ENCODE data around the gene DOCK1.

Gene DOCK1

GRCh38 chr10:127129104-127129503 is 223.9 kb downstream of the DOCK1 start:
- in situ Hi-C loops (cut with MboI; ENCODE audit: low sequenced_read_pairs), result no loop called here

- in situ Hi-C loops (cut with MboI; ENCODE audit: low sequenced_read_pairs), result no loop called here
Observed at GRCh38 chr10:127132451-127132850, 227.2 kb downstream of the DOCK1 start.

DNA sequence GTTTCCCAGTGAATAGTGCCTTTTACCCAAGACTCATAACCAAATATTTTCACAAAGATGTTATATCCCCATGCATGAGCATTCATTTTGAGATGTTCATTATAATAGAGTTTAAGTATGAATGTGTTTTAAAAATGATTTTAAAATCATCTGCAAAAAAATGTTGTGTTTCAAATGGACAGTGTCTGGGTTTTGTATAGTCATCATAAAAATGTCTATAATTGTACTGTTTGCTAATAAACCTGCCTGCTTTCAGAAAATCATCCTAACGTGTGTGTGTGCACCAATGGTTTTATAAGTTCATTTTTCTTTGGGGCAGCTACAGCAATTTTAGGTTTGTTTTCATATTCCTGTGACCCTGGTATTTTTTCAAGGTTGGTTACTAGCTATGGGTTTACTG is 228.0 kb downstream of the DOCK1 start:
- in situ Hi-C loops (cut with MboI; ENCODE audit: low sequenced_read_pairs), result no loop called here

DNA sequence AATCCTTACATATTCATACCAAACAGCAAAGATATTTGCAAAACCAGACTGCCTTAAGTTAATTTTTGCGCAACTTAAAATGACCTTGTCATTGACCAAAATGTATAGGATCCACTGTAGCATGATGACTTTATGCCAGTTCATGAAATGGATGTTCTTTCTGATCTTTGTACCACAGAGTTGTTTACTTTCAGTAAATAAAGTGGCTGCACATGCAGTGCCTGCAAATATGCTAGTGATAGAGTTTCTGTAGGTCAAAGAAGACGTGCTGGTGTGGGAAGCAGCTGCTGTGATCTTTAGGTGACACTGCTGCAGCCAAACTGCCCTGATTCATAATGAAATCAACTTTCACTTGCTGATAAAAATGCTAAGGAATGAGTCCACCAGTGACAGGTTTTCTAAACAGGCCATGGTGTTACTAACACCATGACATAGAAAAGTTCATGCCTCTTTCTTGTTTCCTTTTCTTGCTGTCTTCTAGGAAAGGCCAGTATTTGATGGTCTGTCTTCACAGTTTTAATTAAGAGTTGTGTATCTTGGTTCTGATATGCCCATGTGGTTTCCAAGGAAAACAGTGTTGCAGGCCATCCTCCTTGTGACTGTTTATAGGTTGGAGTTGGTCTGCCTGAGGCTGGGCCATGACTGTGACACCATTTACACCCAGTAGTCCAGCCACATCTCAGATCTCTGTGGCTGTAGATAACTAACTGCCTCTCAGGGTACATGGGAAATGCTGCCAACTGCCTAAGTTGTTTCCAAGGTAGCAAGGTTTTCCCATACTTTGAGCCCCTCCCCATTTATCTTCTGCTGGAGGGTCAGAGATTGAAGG is 228.7 kb downstream of the DOCK1 start:
- in situ Hi-C loops (cut with MboI; ENCODE audit: low sequenced_read_pairs), result no loop called here

DNA sequence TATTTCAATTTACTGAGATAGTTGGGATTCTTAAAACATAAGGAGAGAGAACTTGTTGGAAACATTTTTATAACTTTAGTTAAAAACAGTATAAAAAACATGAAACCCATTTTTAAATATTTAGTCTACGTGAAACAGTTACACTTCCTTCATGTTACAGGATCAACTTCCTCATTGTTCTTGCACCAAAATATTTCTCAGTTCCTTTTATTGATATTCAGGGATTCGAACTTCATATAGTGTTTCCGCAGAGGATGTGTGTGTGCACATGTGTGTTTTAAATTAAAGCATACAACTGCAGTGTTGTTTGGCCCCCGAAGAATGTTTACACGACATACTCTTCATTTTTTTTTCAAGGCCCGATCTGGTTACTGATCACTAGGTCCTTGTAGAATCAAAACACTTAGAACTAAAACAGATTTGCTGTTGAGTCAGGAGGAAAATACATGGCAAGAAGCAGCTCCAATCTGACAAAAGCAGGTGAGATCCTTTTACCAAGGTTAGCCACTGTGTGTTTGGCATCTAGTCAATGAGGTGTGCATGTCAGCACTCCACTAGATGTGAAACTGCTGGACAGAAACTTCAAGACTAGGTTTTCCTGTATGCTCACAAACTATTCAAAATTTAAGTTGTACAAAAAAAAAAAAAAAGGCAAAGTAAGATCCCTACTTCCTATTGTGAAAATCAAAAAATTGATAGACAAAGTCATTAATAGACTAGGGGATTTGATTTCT is 230.8 kb downstream of the DOCK1 start:
- in situ Hi-C loops (cut with MboI; ENCODE audit: low sequenced_read_pairs), result no loop called here

DNA sequence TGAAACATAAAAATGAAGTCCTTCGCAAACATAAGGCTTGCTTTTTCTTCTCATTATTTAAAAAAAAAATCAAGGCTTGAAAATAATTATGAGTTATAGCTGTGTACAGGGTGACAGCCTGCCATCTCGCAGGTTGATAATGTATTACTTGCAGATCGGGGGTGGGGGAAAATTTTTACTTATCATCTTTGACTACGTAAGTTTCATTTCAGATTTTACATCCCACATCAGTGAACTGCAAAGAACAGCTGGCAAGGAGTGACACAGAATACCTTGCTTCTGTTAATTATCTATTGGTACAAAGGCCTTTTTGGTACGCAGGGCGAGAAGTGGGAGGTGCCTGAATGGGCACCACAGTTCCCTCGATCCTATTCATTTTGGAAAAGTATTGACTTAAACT is 232.2 kb downstream of the DOCK1 start:
- in situ Hi-C loops (cut with MboI; ENCODE audit: low sequenced_read_pairs), result no loop called here

GRCh38 chr10:127142136-127142535 is 236.9 kb downstream of the DOCK1 start:
- in situ Hi-C loops (cut with MboI; ENCODE audit: low sequenced_read_pairs), result no loop called here

DNA sequence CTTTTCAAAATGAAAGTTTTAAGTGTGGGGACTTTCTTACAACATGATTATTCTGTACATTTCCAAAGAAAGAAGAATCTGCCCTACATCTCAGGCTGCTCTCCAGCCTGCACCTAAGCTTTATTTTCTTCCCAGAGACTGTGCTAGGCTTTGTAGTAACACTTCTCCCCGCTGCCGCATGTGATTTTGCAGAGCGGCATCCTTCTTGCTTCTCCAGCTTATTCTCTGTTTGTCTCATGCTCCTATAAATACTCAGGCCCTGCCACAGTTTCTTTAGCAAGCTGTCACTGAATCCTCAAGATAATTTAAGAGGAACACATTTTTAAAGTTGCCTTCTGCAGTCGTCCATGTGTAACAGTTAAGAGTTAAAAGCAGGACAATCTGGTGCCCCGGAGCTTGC is 237.6 kb downstream of the DOCK1 start:
- in situ Hi-C loops (cut with MboI; ENCODE audit: low sequenced_read_pairs), result no loop called here

GRCh38 chr10:127145173-127145572 is 239.9 kb downstream of the DOCK1 start:
- in situ Hi-C loops (cut with MboI; ENCODE audit: low sequenced_read_pairs), result no loop called here

- in situ Hi-C loops (cut with MboI; ENCODE audit: low sequenced_read_pairs), result no loop called here
Observed at GRCh38 chr10:127146661-127147060, 241.4 kb downstream of the DOCK1 start.

GRCh38 chr10:127148066-127148932 is 243.1 kb downstream of the DOCK1 start:
- in situ Hi-C loops (cut with MboI; ENCODE audit: low sequenced_read_pairs), result no loop called here

- in situ Hi-C loops (cut with MboI; ENCODE audit: low sequenced_read_pairs), result no loop called here
Observed at GRCh38 chr10:127148933-127149220, 243.6 kb downstream of the DOCK1 start.

DNA sequence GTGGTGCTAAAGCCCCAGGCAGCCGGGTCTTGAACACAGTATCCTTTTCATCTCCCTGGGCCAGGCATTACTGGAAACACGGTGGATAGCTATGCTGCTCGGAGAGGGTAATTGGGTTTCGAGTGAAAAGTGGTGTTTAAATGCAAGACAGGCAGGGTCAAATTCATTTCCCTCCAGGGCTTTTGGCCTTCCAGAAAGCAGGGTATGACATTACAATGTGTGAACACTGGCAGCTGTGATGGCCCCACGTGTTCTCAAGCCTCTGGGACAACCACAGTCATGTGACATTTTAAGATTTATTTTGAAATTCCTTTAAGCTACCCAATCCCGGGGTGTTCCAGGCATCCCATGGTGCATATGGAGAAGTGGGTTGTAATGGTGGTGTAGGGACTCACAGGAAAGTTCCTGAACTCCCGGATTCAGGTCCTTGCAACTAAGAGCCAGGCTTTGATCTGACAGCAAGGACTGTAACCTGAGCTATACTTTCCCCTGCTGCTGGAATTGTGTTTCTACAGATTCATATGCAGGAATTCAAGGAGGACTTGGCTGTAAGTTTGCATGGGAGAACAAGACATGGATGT is 244.4 kb downstream of the DOCK1 start:
- in situ Hi-C loops (cut with MboI; ENCODE audit: low sequenced_read_pairs), result no loop called here

DNA sequence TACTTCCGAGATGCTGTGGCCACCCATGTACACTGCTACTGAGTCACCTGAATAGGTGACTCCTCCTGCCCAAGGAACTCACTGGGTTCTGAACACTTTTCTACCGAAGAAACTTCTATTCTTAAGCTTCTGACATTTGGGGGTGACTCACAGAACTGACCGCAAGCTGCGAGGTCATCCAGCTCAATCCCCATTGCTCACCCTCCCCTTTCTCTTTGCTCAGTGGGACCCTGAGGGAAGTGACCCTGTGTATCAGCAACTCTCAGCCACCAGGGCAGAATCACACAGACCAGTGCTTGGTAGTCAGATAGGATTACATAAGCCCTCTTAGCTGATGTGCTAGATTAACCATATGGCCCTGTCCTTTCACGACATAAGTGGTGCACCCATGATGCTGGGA is 244.9 kb downstream of the DOCK1 start:
- in situ Hi-C loops (cut with MboI; ENCODE audit: low sequenced_read_pairs), result no loop called here

GRCh38 chr10:127151541-127151940 is 246.3 kb downstream of the DOCK1 start:
- in situ Hi-C loops (cut with MboI; ENCODE audit: low sequenced_read_pairs), result no loop called here

DNA sequence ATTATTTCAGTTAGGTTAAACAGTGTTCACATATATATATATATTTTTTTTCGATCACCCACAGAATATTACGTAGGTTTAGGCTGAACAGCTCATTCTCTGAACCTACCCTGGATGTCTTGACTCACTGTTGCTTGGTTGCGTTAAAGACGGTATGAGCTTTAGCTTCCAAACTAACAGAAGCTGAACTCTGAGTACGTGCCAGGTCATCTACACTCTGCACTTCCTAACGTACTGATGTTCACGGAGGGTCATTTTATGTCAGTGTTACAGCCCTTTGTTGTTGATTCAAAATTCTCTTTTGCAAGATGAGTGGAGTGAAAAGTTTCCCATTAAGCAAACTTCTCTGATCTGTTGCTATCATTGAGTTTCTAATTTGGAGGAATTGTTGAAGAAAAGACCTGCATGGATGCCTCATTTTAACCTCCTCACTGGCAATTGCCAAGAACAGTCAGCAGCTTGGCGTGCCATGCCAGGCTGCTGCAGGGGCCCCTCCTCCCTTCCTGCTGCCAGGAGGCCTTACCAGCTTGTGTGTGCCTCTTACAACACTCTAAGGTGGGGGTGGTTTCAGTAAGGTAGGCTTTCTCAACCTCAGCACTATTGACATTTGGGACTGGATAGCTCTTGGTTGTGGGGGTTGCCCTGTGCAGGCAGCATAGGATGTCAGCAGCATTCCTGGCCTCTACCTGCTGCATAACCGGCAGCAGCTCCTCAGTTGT is 246.9 kb downstream of the DOCK1 start:
- in situ Hi-C loops (cut with MboI; ENCODE audit: low sequenced_read_pairs), result no loop called here

DNA sequence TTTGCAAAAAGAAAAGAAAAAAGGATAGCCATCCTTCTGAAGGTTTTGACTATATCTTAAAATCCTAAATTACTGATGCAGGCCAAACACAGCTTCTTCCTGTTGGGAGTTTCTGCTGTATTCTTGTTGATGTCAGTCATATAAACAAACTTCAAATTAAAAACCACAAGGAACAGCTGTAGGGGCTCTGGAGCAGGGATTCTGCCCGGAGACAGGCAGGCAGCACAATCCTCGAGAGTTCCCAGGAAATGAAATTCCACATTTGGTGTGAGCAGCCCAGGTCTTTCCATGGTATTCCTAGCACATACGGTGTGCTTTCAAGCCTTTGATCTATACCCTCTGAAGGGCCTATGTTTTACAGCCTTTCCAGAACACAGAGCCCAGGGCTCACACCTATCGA is 248.0 kb downstream of the DOCK1 start:
- in situ Hi-C loops (cut with MboI; ENCODE audit: low sequenced_read_pairs), result no loop called here

- in situ Hi-C loops (cut with MboI; ENCODE audit: low sequenced_read_pairs), result no loop called here
Observed at GRCh38 chr10:127154831-127155620, 249.8 kb downstream of the DOCK1 start.

- in situ Hi-C loops (cut with MboI; ENCODE audit: low sequenced_read_pairs), result no loop called here
Observed at GRCh38 chr10:127157089-127157488, 251.9 kb downstream of the DOCK1 start.
